HG02870 (cell line): Measurements from ENCODE around the gene TBC1D23.
"Not testable (repeated sequence)": the region's sequence is repeated elsewhere in the genome, so short reads cannot be mapped to it uniquely, and the experiment has no call there.

ENCODE experiments used
- ATAC-seq: cut with Tn5 transposase; IDR thresholded peaks from one replicate; pipeline ENCODE4 v1.9.1; 2021; ENCODE audit warnings: mild to moderate bottlenecking, moderate library complexity; ENCODE audit not compliant: unreplicated experiment

TBC1D23 gene

GRCh38 chr3:100254168-100254777, 6.5 kb upstream of the TBC1D23 start:
- ATAC-seq = peak; percentile 61

GRCh38 chr3:100256731-100257151, 4.1 kb upstream of the TBC1D23 start:
- no peak for ATAC-seq

- no peak for ATAC-seq
Observed at GRCh38 chr3:100257586-100257985, 3.2 kb upstream of the TBC1D23 start.

GRCh38 chr3:100260081-100260684, 609 bp upstream of the TBC1D23 start:
- ATAC-seq = no peak

- no peak for ATAC-seq
Observed at GRCh38 chr3:100261485-100261903, 702 bp downstream of the TBC1D23 start.

- ATAC-seq = not testable (repeated sequence)
Observed at GRCh38 chr3:100262925-100263324, 2.1 kb downstream of the TBC1D23 start.

GRCh38 chr3:100263583-100263982, 2.8 kb downstream of the TBC1D23 start:
- ATAC-seq = no peak

- no peak for ATAC-seq
Observed at GRCh38 chr3:100264242-100264641, 3.5 kb downstream of the TBC1D23 start.

- ATAC-seq = no peak
Observed at GRCh38 chr3:100265016-100265415, 4.2 kb downstream of the TBC1D23 start.

GRCh38 chr3:100266531-100266930, 5.7 kb downstream of the TBC1D23 start:
- no peak for ATAC-seq

- ATAC-seq = no peak
Observed at GRCh38 chr3:100268156-100268555, 7.4 kb downstream of the TBC1D23 start.

GRCh38 chr3:100269001-100269400, 8.2 kb downstream of the TBC1D23 start:
- no peak for ATAC-seq

GRCh38 chr3:100269410-100270214, 8.8 kb downstream of the TBC1D23 start:
- no peak for ATAC-seq

GRCh38 chr3:100270215-100270583, 9.4 kb downstream of the TBC1D23 start:
- ATAC-seq = no peak

- no peak for ATAC-seq
Observed at GRCh38 chr3:100271522-100271921, 10.7 kb downstream of the TBC1D23 start.

GRCh38 chr3:100272797-100273611, 12.2 kb downstream of the TBC1D23 start:
- not testable (repeated sequence) for ATAC-seq

- ATAC-seq = no peak
Observed at GRCh38 chr3:100274361-100274760, 13.6 kb downstream of the TBC1D23 start.

GRCh38 chr3:100277255-100277800, 16.5 kb downstream of the TBC1D23 start:
- ATAC-seq = no peak

GRCh38 chr3:100278910-100279309, 18.1 kb downstream of the TBC1D23 start:
- no peak for ATAC-seq

- no peak for ATAC-seq
Observed at GRCh38 chr3:100288288-100288894, 27.6 kb downstream of the TBC1D23 start.
